K562 (cell line): ENCODE measurements around the gene CABP5.

ENCODE experiments used
- ADNP ChIP-seq: fragments of 200-800 bp; sonication (Bioruptor generic); IDR thresholded peaks from 2 replicates; pipeline ENCODE4 v1.6.1; 2016; ENCODE audit warnings: missing genetic modification characterization, missing compliant biosample characterization
- FOXJ3 ChIP-seq: sonication (generic); formaldehyde crosslinking; IDR thresholded peaks from 2 replicates; pipeline ENCODE4 v1.4.0; 2020; ENCODE audit warnings: mild to moderate bottlenecking, missing genetic modification reagents
- FOXK1 ChIP-seq: sonication (generic); formaldehyde crosslinking; IDR thresholded peaks from 2 replicates; pipeline ENCODE4 v1.8.0; 2022; ENCODE audit warnings: missing genetic modification reagents, mild to moderate bottlenecking, borderline replicate concordance
- GATAD2A ChIP-seq: fragments of 450-650 bp; IDR thresholded peaks from 2 replicates; pipeline ENCODE4 v1.6.1; 2017
- MED1 ChIP-seq: sonication (generic); formaldehyde crosslinking; IDR thresholded peaks from 2 replicates; pipeline ENCODE4 v1.8.1; 2023; ENCODE audit warnings: missing genetic modification reagents, borderline replicate concordance
- POLR2A ChIP-seq: fragments of 450-650 bp; conservative IDR thresholded peaks from 2 replicates; pipeline ENCODE4 v1.6.1; 2016
- RBM17 ChIP-seq: fragments of 200-400 bp; formaldehyde crosslinking; IDR thresholded peaks from 2 replicates; pipeline ENCODE4 v1.6.1; 2017; ENCODE audit warnings: low read depth, mild to moderate bottlenecking, low read length, borderline replicate concordance
- ZNF436 ChIP-seq: fragments of 250-450, 450-650 bp; sonication (Bioruptor Pico); formaldehyde crosslinking; IDR thresholded peaks from 2 replicates; pipeline ENCODE4 v1.7.0; 2020; ENCODE audit warnings: mild to moderate bottlenecking
- ZNF584 ChIP-seq: fragments of 200-800 bp; sonication (Bioruptor generic); IDR thresholded peaks from 2 replicates; pipeline ENCODE4 v1.6.1; 2016; ENCODE audit warnings: low read depth, mild to moderate bottlenecking, missing genetic modification characterization, missing compliant biosample characterization
- ZZZ3 ChIP-seq: fragments of 450-650 bp; IDR thresholded peaks from 2 replicates; pipeline ENCODE4 v1.6.1; 2016; ENCODE audit warnings: antibody characterized with exemption, mild to moderate bottlenecking, moderate library complexity
- TF ChIP-seq, protein P1 (sequence below): fragments of 250-450 bp; sonication (Bioruptor Pico); IDR thresholded peaks from 2 replicates; pipeline ENCODE4 v1.4.0; 2020
- TF ChIP-seq, protein P2 (sequence below): fragments of 250-450 bp; sonication (Bioruptor Pico); IDR thresholded peaks from 2 replicates; pipeline ENCODE4 v1.5.0; 2020; ENCODE audit warnings: mild to moderate bottlenecking, borderline replicate concordance
- TF ChIP-seq, protein P3 (sequence below), 2 experiments: fragments of 450-650 bp in 1 of 2; sonication (generic) in 1 of 2; formaldehyde crosslinking in 1 of 2; IDR thresholded peaks in 1 of 2; conservative IDR thresholded peaks in 1 of 2; 2 replicates each; pipeline versions ENCODE4 v1.6.1 to v1.8.1; 2016 to 2023; ENCODE audit warnings: mild to moderate bottlenecking in 2 of 2, moderate library complexity in 2 of 2, inconsistent platforms in 1 of 2, missing genetic modification reagents in 1 of 2
- TF ChIP-seq, protein P4 (sequence below), 2 experiments: fragments of 450-650 bp in 1 of 2; IDR thresholded peaks; 2 replicates each; pipeline ENCODE4 v1.6.1; 2011 to 2017; ENCODE audit warnings: low read depth in 2 of 2, antibody characterized with exemption in 1 of 2, borderline replicate concordance in 1 of 2, low read length in 1 of 2, mild to moderate bottlenecking in 1 of 2, mixed read lengths in 1 of 2; ENCODE audit not compliant: control insufficient read depth in 1 of 2

DNA sequence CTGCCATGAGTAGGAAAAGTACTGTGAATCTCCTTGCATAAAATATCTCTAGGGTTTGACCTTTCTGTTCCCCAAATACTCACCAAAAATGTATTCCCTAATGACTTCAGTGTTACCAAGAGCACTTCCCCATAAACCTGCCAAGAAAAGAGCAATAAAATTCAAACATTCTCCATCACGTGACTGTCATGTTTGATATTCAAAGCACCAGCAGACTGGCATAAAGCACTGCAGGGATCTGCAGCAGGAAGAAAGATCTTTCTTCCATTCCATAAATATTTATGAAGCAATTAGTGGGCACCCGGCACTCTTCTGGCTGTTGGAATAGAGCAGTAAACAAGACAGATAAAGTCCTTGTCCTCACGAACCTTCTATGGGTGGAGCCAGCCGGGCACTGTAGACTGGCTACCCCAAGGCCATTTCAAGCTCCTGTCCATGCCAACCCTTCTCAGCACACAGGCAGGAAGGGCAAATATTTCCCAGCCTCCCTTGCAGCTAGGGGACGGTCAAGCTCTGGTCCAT lies 46.5 kb upstream of the CABP5 start:
- TF ChIP-seq, protein P1, sequence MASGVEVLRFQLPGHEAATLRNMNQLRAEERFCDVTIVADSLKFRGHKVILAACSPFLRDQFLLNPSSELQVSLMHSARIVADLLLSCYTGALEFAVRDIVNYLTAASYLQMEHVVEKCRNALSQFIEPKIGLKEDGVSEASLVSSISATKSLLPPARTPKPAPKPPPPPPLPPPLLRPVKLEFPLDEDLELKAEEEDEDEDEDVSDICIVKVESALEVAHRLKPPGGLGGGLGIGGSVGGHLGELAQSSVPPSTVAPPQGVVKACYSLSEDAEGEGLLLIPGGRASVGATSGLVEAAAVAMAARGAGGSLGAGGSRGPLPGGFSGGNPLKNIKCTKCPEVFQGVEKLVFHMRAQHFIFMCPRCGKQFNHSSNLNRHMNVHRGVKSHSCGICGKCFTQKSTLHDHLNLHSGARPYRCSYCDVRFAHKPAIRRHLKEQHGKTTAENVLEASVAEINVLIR (CRISPR knock-in tag) = no peak
- TF ChIP-seq, protein P2, sequence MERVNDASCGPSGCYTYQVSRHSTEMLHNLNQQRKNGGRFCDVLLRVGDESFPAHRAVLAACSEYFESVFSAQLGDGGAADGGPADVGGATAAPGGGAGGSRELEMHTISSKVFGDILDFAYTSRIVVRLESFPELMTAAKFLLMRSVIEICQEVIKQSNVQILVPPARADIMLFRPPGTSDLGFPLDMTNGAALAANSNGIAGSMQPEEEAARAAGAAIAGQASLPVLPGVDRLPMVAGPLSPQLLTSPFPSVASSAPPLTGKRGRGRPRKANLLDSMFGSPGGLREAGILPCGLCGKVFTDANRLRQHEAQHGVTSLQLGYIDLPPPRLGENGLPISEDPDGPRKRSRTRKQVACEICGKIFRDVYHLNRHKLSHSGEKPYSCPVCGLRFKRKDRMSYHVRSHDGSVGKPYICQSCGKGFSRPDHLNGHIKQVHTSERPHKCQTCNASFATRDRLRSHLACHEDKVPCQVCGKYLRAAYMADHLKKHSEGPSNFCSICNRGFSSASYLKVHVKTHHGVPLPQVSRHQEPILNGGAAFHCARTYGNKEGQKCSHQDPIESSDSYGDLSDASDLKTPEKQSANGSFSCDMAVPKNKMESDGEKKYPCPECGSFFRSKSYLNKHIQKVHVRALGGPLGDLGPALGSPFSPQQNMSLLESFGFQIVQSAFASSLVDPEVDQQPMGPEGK (CRISPR knock-in tag) = no peak
- TF ChIP-seq ZNF436 (CRISPR knock-in tag) = no peak
- TF ChIP-seq FOXJ3 = no peak
- TF ChIP-seq, protein P3, sequence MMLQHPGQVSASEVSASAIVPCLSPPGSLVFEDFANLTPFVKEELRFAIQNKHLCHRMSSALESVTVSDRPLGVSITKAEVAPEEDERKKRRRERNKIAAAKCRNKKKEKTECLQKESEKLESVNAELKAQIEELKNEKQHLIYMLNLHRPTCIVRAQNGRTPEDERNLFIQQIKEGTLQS (IDR thresholded peaks at IDR 0.05) = no peak
- TF ChIP-seq, protein P3 (CRISPR knock-in tag; conservative IDR thresholded peaks at IDR 0.05) = no peak
- TF ChIP-seq ZNF584 = no peak
- TF ChIP-seq GATAD2A = no peak
- no peak for TF ChIP-seq ZZZ3
- TF ChIP-seq, protein P4, sequence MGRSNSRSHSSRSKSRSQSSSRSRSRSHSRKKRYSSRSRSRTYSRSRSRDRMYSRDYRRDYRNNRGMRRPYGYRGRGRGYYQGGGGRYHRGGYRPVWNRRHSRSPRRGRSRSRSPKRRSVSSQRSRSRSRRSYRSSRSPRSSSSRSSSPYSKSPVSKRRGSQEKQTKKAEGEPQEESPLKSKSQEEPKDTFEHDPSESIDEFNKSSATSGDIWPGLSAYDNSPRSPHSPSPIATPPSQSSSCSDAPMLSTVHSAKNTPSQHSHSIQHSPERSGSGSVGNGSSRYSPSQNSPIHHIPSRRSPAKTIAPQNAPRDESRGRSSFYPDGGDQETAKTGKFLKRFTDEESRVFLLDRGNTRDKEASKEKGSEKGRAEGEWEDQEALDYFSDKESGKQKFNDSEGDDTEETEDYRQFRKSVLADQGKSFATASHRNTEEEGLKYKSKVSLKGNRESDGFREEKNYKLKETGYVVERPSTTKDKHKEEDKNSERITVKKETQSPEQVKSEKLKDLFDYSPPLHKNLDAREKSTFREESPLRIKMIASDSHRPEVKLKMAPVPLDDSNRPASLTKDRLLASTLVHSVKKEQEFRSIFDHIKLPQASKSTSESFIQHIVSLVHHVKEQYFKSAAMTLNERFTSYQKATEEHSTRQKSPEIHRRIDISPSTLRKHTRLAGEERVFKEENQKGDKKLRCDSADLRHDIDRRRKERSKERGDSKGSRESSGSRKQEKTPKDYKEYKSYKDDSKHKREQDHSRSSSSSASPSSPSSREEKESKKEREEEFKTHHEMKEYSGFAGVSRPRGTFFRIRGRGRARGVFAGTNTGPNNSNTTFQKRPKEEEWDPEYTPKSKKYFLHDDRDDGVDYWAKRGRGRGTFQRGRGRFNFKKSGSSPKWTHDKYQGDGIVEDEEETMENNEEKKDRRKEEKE (IDR thresholded peaks at IDR 0.05; ENCODE audit: borderline replicate concordance in 1 of 2, control insufficient read depth in 1 of 2, low read depth in 2 of 2, low read length in 1 of 2) = no peak
- TF ChIP-seq POLR2A = no peak
- TF ChIP-seq FOXK1 (CRISPR knock-in tag) = no peak
- TF ChIP-seq ADNP (tag) = no peak
- TF ChIP-seq RBM17 = no peak
- no peak for TF ChIP-seq MED1
